Lung (tissue), 12 donors: ENCODE measurements around the gene RNF13. TPM values are rescaled to one million over a fixed set of nuclear protein-coding genes. Genes with fewer than 3 reads are reported as not detected.

ENCODE experiments used
- ATAC-seq: fragments of 200-7000 bp; cut with Tn5 transposase; one replicate; pipeline ENCODE4 v1.9.1; 2020; ENCODE audit warnings: moderate number of reproducible peaks; ENCODE audit not compliant: insufficient read depth, low FRiP score
- DNase-seq, 3 donors: peaks; one replicate each; pipeline ENCODE4 v3.0.0-alpha.2; 2013 to 2017
- H3K27ac ChIP-seq, 2 donors: one replicate each; pipeline ENCODE4 v1.5.1; 2013; ENCODE audit warnings: mild to moderate bottlenecking in 2 of 2, moderate library complexity in 2 of 2, control low read depth in 1 of 2, inconsistent platforms in 1 of 2, low read depth in 1 of 2, low read length in 1 of 2
- H3K27me3 ChIP-seq, 3 donors: one replicate each; pipeline ENCODE4 v1.5.1; 2013; ENCODE audit warnings: low read length in 2 of 3; ENCODE audit not compliant: control insufficient read depth in 3 of 3, insufficient read depth in 3 of 3
- H3K36me3 ChIP-seq, 4 donors: one replicate each; pipeline ENCODE4 v1.5.1; 2013; ENCODE audit warnings: low read length in 4 of 4, mild to moderate bottlenecking in 1 of 4, moderate library complexity in 1 of 4; ENCODE audit not compliant: control insufficient read depth in 4 of 4, insufficient read depth in 4 of 4
- H3K4me1 ChIP-seq, 5 donors: one replicate each; pipeline ENCODE4 v1.5.1; 2013; ENCODE audit warnings: low read length in 5 of 5, mild to moderate bottlenecking in 2 of 5, moderate library complexity in 1 of 5; ENCODE audit not compliant: control insufficient read depth in 5 of 5, insufficient read depth in 5 of 5
- H3K4me3 ChIP-seq: one replicate; pipeline ENCODE4 v1.5.1; 2013; ENCODE audit warnings: mild to moderate bottlenecking, control low read depth, moderate library complexity
- H3K9ac ChIP-seq, 2 donors: one replicate each; pipeline ENCODE4 v1.5.1; 2013; ENCODE audit warnings: low read length in 2 of 2, control low read depth in 1 of 2; ENCODE audit not compliant: insufficient read depth in 1 of 2
- H3K9me3 ChIP-seq, 4 donors: one replicate each; pipeline ENCODE4 v1.5.1; 2013; ENCODE audit warnings: low read length in 3 of 4, mild to moderate bottlenecking in 1 of 4, moderate library complexity in 1 of 4; ENCODE audit not compliant: control insufficient read depth in 4 of 4, insufficient read depth in 3 of 4
- CTCF ChIP-seq: IDR thresholded peaks from 2 replicates; pipeline ENCODE4 v1.5.1; 2012; ENCODE audit warnings: mild to moderate bottlenecking; ENCODE audit errors: control extremely low read depth, extremely low read depth
- WGBS, 2 donors: extraction: QIAGEN DNeasy Blood & Tissue Kit; methylation state at CpG; one replicate each; pipeline ENCODE4 v1.1.7; 2013; 5-methylcytosine and 5-hydroxymethylcytosine counted together
- polyA plus RNA-seq, 2 donors: library from polyadenylated mRNA; stranded (reverse); fragments of 200-250 nt; gene quantifications; one replicate each; pipeline ENCODE4 v1.2.1, GENCODE V29; 2013
- total RNA-seq, 2 donors: library from RNA; depleted of rRNA in 1 of 2; stranded (reverse); fragments of >200 nt in 1 of 2; gene quantifications; one replicate each; pipeline ENCODE4 v1.2.1, GENCODE V29; 2014 to 2021
- donor health status: control.
- donor health status: control.
- donor health status: Bipolar disorder and iron deficiency.
- donor health status: healthy.
- donor health status: DM: yes; HTN: yes; CAD: no.

Gene RNF13
- total and polyA plus RNA-seq, 4 donors: 56.2 to 170 (median 96.7) TPM

- Histone ChIP-seq H3K27me3 (peaks cover 0 to 6% (median 2%) of the 10 kb centered on the region in 3 donors), H3K9ac (no peak within 1 kb of the TSS), H3K9me3 (no peaks in the 10 kb centered on the region), H3K4me1 (peaks cover 0 to 1% (median 0%) of the 10 kb centered on the region in 5 donors), H3K36me3 (no peaks in the 10 kb centered on the region), H3K27ac (no peak within 1 kb of the TSS), H3K4me3 (no peak within 1 kb of the TSS)
- DNase-seq: no peak
- ATAC-seq: no peak
- no peak for TF ChIP-seq CTCF
- 94 to 97% methylated on average over 4 of the region's 4 CpGs for WGBS, 2 donors
Observed at GRCh38 chr3:149792452-149793270, 20.4 kb upstream of the RNF13 start, which contains the start of gene ANKUB1. Gene ANKUB1, minus strand, starts transcription at chr3:149792554. Its CDS starts 188 bp downstream, at chr3:149792366.

GRCh38 chr3:149796026-149796425 lies 17.0 kb upstream of the RNF13 start:
- H3K4me3 ChIP-seq: no peak overlapping the region
- no peaks in the 10 kb centered on the region for H3K4me1 ChIP-seq
- H3K27me3 ChIP-seq: peaks cover 0 to 6% (median under 1%) of the 10 kb centered on the region in 3 donors
- no peak overlapping the region for H3K27ac ChIP-seq
- ATAC-seq (no peak), DNase-seq (no peak)
- TF ChIP-seq CTCF: no peak
- no peaks in the 10 kb centered on the region for H3K36me3 ChIP-seq
- no peaks in the 10 kb centered on the region for H3K9me3 ChIP-seq
- no peak overlapping the region for H3K9ac ChIP-seq
- 27 to 67% methylated on average over 1 of the region's 1 CpG for WGBS, 2 donors

- no peaks in the 10 kb centered on the region for H3K4me1 ChIP-seq
- no peaks in the 10 kb centered on the region for H3K9me3 ChIP-seq
- no peak overlapping the region for H3K4me3 ChIP-seq
- no peaks in the 10 kb centered on the region for H3K36me3 ChIP-seq
- ATAC-seq (no peak), DNase-seq (no peak)
- TF ChIP-seq CTCF: no peak
- no peaks in the 10 kb centered on the region for H3K27me3 ChIP-seq
- H3K9ac ChIP-seq: no peak overlapping the region
- H3K27ac ChIP-seq: no peak overlapping the region
- WGBS, 2 donors: 93 to 95% methylated on average over 8 of the region's 8 CpGs
Observed at GRCh38 chr3:149800693-149801092, 12.3 kb upstream of the RNF13 start.
